ENCODE measurements around the gene SKP2.
"Not testable (repeated sequence)": the region's sequence is repeated elsewhere in the genome, so short reads cannot be mapped to it uniquely, and the experiment has no call there.

SKP2 gene

DNA sequence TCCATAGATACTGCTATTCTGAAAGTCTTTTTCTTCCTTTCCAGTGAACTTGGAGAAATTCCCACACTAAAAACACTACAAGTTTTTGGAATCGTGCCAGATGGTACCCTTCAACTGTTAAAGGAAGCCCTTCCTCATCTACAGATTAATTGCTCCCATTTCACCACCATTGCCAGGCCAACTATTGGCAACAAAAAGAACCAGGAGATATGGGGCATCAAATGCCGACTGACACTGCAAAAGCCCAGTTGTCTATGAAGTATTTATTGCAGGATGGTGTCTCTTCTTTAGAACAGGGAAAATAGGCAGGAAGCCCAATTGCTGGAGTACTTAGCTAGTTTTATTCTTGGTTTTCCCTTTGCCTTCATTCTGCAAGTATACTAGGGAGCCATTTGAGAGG lies 29.9 kb downstream of the SKP2 start:
- Histone ChIP-seq H3K27ac (no peak overlapping the region), H3K27me3 (no peaks in the 10 kb centered on the region), H3K4me3 (ENCODE audit: low read depth in 1 of 2, low read length in 1 of 2) (no peak overlapping the region), H3K9me3 (no peaks in the 10 kb centered on the region), H3K4me1 (ENCODE audit: control insufficient read depth in 1 of 2, insufficient read depth in 1 of 2, low read depth in 1 of 2, low read length in 1 of 2) (no peaks in the 10 kb centered on the region), H3K36me3 (peaks cover 65% of the 10 kb centered on the region)
- TF ChIP-seq, protein P1, sequence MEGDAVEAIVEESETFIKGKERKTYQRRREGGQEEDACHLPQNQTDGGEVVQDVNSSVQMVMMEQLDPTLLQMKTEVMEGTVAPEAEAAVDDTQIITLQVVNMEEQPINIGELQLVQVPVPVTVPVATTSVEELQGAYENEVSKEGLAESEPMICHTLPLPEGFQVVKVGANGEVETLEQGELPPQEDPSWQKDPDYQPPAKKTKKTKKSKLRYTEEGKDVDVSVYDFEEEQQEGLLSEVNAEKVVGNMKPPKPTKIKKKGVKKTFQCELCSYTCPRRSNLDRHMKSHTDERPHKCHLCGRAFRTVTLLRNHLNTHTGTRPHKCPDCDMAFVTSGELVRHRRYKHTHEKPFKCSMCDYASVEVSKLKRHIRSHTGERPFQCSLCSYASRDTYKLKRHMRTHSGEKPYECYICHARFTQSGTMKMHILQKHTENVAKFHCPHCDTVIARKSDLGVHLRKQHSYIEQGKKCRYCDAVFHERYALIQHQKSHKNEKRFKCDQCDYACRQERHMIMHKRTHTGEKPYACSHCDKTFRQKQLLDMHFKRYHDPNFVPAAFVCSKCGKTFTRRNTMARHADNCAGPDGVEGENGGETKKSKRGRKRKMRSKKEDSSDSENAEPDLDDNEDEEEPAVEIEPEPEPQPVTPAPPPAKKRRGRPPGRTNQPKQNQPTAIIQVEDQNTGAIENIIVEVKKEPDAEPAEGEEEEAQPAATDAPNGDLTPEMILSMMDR (IDR thresholded peaks at IDR 0.05): no peak

DNA sequence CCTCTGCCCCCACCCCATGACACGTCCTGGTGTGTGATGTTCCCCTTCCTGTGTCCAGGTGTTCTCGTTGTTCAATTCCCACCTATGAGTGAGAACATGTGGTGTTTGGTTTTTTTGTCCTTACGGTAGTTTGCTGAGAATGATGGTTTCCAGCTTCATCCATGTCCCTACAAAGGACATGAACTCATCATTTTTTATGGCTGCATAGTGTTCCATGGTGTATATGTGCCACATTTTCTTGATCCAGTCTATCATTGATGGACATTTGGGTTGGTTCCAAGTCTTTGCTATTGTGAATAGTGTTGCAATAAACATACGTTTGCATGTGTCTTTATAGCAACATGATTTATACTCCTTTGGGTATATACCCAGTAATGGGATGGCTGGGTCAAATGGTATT lies 32.5 kb downstream of the SKP2 start:
- not testable (repeated sequence) for H3K9me3 ChIP-seq; H3K4me3 ChIP-seq (ENCODE audit: low read depth in 1 of 2, low read length in 1 of 2); H3K27me3 ChIP-seq; H3K27ac ChIP-seq; H3K4me1 ChIP-seq (ENCODE audit: control insufficient read depth in 1 of 2, insufficient read depth in 1 of 2, low read depth in 1 of 2, low read length in 1 of 2)
- H3K36me3 ChIP-seq: peaks cover 39% of the 10 kb centered on the region

GRCh38 chr5:36193746-36194145 lies 41.8 kb downstream of the SKP2 start:
- Histone ChIP-seq H3K27ac (no peak overlapping the region), H3K4me3 (ENCODE audit: low read depth in 1 of 2, low read length in 1 of 2) (no peak overlapping the region), H3K9me3 (no peaks in the 10 kb centered on the region), H3K4me1 (ENCODE audit: control insufficient read depth in 1 of 2, insufficient read depth in 1 of 2, low read depth in 1 of 2, low read length in 1 of 2) (peaks cover 5 to 7% of the 10 kb centered on the region in 2 experiments), H3K36me3 (peaks cover 31% of the 10 kb centered on the region), H3K27me3 (no peaks in the 10 kb centered on the region)
- TF ChIP-seq, protein P1 (IDR thresholded peaks at IDR 0.05): no peak

GRCh38 chr5:36198281-36198680 lies 46.4 kb downstream of the SKP2 start:
- no peak overlapping the region for H3K4me3 ChIP-seq (ENCODE audit: low read depth in 1 of 2, low read length in 1 of 2)
- H3K36me3 ChIP-seq: peaks cover 41% of the 10 kb centered on the region
- no peaks in the 10 kb centered on the region for H3K27me3 ChIP-seq
- TF ChIP-seq, protein P1 (IDR thresholded peaks at IDR 0.05): no peak
- H3K4me1 ChIP-seq (ENCODE audit: control insufficient read depth in 1 of 2, insufficient read depth in 1 of 2, low read depth in 1 of 2, low read length in 1 of 2): peaks cover 5 to 8% of the 10 kb centered on the region in 2 experiments
- no peaks in the 10 kb centered on the region for H3K9me3 ChIP-seq
- H3K27ac ChIP-seq: no peak overlapping the region

DNA sequence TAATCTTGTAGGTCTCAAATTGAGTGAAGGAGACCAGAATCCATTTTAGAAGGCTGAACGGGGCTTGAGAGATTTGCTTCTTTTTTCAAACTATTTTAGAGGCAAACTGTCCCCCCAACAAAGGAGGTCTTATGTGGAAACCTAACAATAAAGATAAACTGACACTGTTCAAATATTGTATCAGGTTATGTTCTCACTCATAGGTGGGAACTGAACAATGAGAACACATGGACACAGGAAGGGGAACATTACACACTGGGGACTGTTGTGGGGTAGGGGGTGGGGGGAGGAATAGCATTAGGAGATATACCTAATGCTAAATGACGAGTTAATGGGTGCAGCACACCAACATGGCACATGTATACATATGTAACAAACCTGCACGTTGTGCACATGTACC lies 46.9 kb downstream of the SKP2 start:
- not testable (repeated sequence) for H3K4me1 ChIP-seq (ENCODE audit: control insufficient read depth in 1 of 2, insufficient read depth in 1 of 2, low read depth in 1 of 2, low read length in 1 of 2); H3K9me3 ChIP-seq; H3K27me3 ChIP-seq; H3K4me3 ChIP-seq (ENCODE audit: low read depth in 1 of 2, low read length in 1 of 2); H3K27ac ChIP-seq
- peaks cover 38% of the 10 kb centered on the region for H3K36me3 ChIP-seq

DNA sequence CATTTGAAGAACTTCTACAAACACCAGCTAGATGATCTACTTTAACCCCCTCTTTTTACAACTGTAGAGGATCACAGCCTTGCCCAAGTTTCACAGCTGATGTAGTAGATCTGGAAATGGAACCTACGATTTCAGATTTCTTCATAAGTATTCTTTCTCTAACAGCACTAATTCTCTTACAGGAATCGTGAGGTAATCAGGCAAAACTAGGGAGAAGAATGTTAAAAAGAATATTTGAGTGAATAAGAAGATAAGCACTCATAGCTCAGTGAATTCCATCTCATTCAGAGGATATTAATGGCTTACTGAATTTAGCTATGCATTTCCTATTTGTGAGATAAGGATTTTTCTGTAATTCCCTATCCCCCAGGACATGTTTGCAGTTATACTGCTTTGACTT lies 47.7 kb downstream of the SKP2 start:
- no peak overlapping the region for H3K27ac ChIP-seq
- peaks cover 32% of the 10 kb centered on the region for H3K36me3 ChIP-seq
- H3K27me3 ChIP-seq: no peaks in the 10 kb centered on the region
- H3K9me3 ChIP-seq: no peaks in the 10 kb centered on the region
- no peak overlapping the region for H3K4me3 ChIP-seq (ENCODE audit: low read depth in 1 of 2, low read length in 1 of 2)
- peaks cover 5 to 8% of the 10 kb centered on the region in 2 experiments for H3K4me1 ChIP-seq (ENCODE audit: control insufficient read depth in 1 of 2, insufficient read depth in 1 of 2, low read depth in 1 of 2, low read length in 1 of 2)
- TF ChIP-seq, protein P1 (IDR thresholded peaks at IDR 0.05): no peak

GRCh38 chr5:36200513-36200912 lies 48.6 kb downstream of the SKP2 start:
- peaks cover 5 to 8% of the 10 kb centered on the region in 2 experiments for H3K4me1 ChIP-seq (ENCODE audit: control insufficient read depth in 1 of 2, insufficient read depth in 1 of 2, low read depth in 1 of 2, low read length in 1 of 2)
- no peaks in the 10 kb centered on the region for H3K27me3 ChIP-seq
- no peaks in the 10 kb centered on the region for H3K9me3 ChIP-seq
- no peak overlapping the region for H3K27ac ChIP-seq
- TF ChIP-seq, protein P1 (IDR thresholded peaks at IDR 0.05): no peak
- peaks cover 23% of the 10 kb centered on the region for H3K36me3 ChIP-seq
- H3K4me3 ChIP-seq (ENCODE audit: low read depth in 1 of 2, low read length in 1 of 2): no peak overlapping the region
